Stimulated activated CD8-positive, alpha-beta memory T cell treated with anti-CD3 and anti-CD28 coated beads, Interleukin-4, amount 100 ng/mL, for 4 hours (primary cell): Measurements from ENCODE around the gene CAPS.
"Not testable (repeated sequence)": the region's sequence is repeated elsewhere in the genome, so short reads cannot be mapped to it uniquely, and the experiment has no call there.

Experiments
- DNase-seq, 2 donors: peaks; one replicate each; pipeline ENCODE4 v3.0.0-alpha.2; 2020; ENCODE audit warnings: low read depth in 2 of 2, low spot score in 1 of 2

Gene CAPS

DNA sequence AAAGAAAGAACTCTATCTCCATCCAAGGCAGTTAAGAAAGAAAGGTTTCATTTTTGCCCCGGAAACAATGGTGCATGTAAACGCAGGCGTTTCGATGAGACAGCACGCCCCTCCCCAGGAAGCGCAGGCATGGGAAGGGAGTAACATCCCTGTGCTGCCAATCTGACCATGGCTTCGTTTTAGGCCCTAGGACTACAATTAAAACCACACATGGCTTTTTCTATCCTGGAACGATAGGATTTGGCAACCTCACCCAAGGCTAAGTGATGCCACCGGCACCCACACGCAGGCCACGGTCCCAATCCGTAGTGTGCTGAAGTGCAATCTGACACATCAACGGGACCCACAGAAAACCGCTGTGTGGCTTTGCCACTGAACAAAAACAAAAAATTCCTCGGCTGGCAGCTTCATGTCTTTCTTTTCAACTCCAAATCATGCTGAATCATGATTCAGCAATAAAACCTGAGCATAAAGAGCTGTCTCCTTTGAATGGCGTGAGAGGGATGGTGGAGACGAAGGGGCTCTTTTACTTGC, 39.7 kb downstream of the CAPS start:
- no peak for DNase-seq

DNA sequence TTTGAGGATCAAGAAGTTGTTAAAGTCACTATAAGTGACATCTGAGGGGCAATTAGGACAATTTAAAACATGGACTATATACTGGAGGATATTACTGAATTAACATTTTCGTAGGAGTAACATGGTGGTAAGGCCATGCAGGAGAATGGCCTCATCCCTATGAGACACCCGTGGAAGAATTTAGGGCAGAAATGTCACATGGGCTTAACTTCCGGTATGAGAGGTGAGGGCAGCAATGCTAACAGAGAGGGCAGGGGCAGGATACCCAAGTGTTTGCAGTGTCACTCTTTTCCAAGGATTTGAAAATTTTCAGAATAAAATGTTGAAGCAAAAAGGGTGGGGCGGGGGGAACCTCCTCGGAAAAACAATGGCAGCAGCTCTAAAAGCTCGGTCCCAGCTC, 40.2 kb downstream of the CAPS start:
- DNase-seq, result no peak

DNA sequence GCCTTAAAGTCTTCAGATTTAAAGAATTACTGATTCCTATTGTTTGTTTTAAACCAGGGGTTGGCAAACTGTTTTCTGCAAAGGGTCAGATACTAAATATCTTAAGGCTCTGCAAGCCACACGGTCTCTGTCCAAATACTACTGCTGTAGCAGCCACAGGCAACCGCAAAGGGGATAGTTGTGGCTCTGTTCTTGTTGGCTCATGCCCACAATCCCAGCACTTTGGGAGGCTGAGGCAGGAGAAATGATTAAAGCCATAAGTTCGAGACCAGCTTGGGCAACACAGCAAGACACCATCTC, 41.5 kb downstream of the CAPS start:
- DNase-seq, result no peak

DNA sequence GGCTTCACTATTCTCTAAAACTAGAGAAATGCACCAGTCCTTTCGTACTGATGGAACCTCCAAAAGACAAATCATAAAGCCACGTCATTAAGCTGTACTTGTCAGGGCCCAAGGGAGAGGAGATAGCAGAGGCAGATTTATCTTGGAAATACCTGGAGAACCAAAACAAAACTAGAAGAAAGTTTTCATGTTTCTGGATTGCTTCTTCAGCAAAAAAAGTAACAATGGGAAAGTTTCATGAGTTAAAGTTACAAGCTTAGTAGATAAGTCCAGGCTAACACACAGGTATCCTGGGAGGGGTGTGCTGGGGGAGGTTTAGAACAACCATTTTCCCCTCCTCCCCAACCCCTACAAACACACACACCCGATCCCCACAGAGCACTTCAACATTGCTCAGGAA, 42.3 kb downstream of the CAPS start:
- DNase-seq, result no peak

DNA sequence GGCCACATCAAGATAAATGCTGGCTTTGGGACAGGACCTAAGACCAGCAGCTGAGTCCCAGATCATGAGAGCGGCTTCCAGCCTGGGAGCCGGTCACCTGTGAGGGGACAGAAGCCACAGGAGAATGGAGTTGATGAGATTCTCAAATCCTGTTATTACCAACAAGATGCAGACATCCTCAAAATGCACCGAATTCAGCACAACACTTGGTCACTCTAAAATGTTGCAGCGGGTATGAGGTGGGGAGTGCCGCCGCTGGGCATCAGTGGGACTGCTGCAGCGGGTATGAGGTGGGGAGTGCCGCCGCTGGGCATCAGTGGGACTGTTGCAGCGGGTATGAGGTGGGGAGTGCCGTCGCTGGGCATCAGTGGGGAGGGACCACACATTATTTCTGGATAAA, 42.7 kb downstream of the CAPS start:
- no peak for DNase-seq

DNA sequence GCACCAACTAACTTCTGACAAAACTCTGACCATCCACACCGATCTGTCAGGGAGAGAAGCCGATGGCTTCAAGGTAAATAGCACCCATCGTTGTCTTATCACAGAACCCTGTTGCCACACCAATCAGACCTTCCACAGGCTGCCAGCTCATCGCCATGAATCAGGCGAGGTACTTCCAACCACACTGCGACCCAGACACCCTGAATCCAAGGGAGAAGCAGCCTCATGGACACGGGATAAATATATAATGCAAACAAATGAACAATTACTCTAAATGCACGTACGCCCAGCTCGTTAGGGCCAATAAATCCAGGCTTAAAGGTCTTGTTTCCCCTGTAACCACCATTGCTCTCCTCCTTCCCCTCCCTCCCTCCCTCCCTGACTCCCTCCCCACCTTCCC, 43.1 kb downstream of the CAPS start:
- no peak for DNase-seq

DNA sequence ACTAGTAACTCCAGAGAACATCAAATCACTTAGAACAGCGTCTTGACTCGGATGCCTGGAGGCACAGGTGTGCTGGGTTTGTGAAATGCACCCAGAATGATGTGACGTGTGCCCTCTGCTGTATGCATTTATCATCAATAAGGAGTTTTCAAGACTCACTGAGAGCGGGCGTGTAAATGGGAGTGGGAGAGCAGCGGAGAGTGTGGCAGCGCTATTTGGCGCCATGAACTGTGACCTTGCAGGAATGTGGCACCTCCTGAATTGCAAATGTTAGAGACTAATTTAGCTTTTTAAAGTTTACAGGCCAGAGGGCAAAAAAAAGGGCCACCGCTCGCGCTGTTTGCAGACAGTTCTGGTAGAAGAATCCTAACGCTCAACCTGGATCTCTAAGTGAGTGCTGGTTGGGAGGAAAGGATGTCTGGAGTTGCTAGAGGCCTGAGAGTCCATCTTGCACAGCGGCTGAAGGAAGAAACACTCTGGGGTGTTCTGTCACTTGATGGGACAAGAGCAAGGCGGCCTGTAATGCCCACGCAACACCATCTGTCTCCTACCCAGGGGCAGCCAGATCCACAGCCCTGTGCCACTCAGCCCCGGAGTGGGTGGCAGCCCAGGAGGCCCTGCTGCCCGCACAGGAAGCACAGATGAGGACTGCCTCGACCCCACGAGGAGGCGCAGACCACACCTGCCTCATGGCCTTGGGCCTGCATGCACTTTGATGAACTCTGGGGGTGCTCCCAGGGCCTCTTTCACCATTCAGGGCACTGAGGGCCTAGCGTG, 44.2 kb downstream of the CAPS start:
- DNase-seq, result no peak

DNA sequence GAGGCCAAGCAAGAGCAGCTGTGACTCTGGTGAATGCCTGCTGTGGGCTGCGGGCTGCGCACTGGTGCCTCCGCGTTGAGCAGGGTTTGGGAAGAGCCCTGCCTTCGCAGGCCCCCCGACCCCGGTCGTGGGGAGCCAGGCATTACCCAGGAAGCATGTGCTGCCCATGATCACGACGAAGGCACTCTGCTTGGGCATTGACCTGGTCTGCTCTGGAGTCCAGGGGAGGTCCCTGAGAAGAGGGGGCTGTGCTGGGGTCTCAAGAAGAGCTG, 44.7 kb downstream of the CAPS start:
- no peak for DNase-seq

DNA sequence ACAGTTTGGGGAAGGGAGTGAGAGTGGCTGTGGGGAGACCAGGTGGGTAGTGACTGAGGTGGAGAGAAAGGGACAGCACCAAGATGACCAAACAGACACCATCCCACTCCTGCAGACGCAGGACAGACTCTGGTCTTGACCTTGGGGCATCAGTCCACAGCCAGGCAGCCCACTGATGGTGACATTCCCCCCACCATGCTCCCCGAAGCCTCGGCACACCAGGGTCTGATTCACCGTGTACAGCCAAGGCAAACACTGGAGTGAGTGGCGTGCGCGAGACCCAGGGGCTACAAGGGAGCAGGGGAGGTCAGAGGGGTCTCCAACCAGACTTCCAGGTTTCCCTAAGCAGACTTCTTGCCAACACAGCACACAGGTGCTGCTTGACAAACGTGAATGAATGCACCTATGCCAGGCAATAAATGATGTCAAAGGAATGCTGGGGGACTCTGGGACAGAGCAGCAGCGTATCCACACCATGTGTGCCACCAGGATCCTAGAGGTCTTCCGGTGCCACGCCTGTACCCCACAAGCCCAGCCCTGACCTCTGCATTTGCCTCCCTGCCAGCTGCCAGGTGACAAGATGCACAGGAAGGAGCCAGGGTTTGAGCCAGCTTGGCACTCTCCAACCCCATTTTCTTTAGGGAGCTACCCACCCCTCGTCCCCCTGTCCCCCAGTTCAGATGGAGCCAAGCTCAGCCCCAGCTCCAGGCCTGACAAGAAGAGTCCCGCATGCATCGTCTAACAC, 45.4 kb downstream of the CAPS start:
- DNase-seq, result no peak

DNA sequence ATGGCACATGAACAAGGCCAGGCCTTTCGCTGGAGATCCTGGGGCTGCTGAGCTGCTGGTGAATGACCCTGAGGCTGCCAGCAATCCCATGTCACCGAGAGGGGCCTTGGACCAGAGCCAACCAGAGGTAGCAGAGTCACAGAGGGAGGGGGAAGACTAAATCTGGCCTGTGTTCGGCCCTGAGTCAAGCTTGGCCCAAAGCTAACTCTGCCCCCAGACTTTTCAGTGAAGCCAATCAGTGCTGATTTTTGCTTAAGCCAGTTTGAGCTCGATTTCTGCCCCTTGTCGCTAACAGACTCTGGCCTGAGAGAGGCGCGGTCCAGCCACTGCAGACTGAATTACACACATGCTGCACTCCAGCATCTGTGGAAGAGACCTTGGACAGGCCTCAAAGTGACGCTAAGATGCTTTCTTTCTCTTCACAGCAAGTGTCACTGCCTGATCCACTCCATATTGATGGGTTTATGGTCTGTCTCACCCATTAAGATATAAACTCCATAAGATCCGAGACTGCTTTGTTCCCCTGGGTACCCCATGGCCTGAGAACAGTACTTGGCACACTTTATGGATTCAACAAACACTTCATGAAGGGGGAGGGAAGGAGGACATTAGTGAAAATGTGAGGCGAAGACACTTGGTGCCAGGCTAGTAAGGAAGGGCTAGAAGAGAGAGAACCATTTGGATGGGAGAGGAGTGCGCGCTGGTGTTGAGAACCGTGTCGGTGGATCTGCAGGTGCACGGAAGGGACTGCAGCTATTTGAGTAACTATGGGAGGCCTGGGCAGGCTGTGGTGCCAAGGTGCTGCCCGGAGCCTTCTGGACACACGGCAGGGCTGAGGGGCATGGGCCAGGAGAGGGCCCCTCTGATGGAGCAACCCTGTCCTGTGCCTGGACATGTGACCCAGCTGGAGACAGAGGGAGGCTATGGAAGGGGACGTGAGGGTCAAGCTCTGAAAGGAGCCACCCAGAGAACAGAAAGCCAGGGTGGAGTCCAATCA, 46.2 kb downstream of the CAPS start:
- DNase-seq, result no peak

DNA sequence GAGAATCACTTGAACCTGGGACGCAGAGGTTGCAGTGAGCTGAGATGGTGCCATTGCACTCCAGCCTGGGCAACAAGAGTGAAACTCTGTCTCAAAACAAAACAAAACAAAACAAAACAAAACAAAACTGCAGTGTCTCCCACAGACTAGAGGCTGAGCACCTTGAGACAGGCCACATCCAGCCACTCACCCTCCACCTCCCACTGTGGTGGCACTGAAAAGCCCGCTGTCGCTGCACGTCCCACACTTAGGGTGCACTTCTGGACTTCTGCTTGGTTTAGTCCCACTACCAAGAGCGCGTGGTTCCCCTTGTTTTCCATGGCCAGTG, 47.6 kb downstream of the CAPS start:
- DNase-seq, result not testable (repeated sequence)

DNA sequence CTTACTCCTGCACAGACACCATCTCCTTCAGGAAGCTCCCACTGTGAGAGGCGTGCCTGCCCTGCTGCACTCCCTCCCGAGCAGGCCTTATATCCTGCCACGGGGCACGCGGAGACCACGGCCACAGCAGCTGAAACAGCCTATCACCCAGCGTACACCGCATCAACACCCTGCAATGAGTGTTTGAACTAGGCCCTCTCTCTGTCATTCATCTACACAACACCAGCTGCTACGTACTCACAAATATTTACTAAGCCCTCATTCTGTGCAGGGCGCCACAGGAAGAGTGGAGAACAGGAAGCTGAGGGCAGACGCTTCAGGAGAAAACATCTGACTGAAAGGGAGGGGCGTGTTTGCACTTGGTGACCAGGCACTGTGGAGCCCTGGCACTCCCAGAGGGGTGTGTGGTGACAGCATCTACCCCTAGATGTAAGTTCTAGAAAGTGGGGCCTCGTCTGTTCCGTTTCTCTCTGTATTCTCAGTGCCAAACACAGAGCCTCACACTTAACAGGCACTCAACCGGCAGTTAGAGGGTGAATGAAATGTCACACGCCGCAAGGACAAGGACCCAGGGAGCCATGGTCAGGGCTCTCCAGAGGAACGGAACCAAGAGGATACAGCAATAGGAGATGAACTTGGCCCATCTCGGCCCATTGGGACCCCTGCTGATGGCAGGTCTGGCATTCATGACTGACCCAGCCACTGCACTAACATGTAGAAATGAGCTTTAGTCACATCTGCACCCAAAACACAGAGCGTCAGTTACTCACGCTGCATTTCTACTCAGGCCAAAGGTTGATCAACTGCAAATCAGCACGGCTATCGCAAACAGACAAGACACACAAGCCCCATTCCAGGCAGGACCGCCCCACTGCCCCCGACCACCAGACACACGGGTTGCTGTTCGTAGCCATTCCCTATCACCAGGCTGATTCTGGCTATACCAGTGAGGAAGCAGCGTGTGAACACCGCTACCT, 48.2 kb downstream of the CAPS start:
- peak in 1 of 2 donors; percentile 25 for DNase-seq

DNA sequence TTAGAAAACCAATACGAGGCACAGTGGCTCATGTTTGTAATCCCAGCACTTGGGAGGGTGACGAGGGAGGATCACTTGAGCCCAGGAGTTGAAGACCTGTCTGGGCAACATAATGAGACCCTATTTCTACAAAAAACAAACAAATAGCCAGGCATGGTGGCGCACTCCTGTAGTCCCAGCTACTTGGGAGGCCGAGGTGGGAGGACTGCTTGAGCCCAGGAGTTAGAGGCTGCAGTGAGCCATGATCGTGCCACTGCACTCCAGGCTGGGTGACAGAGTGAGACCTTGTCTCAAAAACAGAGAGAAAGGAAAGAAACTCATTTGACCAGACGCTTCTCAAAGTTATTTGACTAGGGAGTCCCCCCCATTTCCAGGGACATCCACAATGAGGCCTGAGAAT, 49.2 kb downstream of the CAPS start:
- not testable (repeated sequence) for DNase-seq

DNA sequence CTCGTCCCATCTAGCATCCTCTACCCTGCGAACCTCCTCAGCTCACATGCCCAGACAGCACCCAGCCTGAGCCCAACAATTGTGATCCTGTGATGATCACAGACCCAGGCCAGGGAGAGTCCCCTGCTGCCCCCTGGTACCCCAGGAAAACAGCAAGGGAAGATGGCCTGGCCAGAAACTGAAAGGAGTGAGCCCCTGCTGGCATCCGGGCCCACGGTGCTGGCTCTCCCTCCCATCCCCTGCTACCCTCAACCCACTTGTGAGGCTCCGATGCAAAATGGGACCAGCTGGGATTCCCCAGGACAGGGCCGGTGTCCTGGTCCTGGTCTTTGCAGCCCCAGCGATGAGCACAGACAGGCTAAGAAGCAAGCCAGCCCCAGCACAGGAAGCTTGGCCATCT, 49.8 kb downstream of the CAPS start:
- no peak for DNase-seq

DNA sequence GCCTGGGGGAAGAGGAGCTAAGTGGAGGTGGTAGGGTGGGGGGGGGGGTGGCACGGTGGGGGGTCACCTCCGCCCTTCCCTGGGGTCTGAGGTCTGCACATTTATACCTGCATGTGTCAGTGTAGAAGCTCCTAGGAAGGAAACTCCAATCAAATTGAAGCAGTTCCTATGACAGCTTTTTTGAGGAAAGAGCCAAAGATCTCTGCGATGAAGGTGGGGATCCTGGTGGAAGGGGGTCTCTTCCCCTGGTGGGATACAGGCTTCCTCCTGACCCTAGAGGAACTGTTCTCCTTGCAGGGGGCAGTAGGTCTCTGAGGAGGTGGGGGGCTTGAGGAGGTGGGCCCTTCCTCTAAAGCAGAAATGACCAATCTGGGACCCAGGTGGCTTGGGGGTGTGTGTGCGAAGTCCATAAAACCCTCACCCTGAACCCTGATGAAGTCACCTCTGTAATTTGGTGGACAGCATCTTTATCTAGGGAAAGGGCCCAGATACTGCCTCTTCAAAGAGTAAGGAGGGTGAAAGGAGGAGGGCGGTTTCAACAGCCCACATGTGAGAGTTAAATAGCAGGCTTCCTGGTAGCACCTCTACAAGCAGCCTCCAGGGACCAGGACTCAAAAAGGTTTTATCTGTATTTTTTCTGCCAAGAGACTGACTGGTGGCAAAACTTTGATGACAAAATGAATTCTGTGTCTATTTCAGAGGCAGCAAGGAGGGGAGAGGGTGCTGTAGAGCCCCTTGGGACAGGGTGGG, 50.9 kb downstream of the CAPS start:
- DNase-seq, result no peak
